GM10266 (cell line): ENCODE data around the gene TENT4A.
"Not testable (repeated sequence)": the region's sequence is repeated elsewhere in the genome, so short reads cannot be mapped to it uniquely, and the experiment has no call there.

ENCODE experiments used
- DNase-seq: peaks from one replicate; pipeline ENCODE4 v3.0.0; 2012; ENCODE audit errors: extremely low spot score
- TF ChIP-seq, protein P1 (sequence below): IDR thresholded peaks from 2 replicates; pipeline ENCODE4 v1.5.1; 2012; ENCODE audit warnings: mild to moderate bottlenecking, low read depth; ENCODE audit not compliant: control insufficient read depth, insufficient read depth; ENCODE audit errors: missing control alignments

TENT4A gene

DNA sequence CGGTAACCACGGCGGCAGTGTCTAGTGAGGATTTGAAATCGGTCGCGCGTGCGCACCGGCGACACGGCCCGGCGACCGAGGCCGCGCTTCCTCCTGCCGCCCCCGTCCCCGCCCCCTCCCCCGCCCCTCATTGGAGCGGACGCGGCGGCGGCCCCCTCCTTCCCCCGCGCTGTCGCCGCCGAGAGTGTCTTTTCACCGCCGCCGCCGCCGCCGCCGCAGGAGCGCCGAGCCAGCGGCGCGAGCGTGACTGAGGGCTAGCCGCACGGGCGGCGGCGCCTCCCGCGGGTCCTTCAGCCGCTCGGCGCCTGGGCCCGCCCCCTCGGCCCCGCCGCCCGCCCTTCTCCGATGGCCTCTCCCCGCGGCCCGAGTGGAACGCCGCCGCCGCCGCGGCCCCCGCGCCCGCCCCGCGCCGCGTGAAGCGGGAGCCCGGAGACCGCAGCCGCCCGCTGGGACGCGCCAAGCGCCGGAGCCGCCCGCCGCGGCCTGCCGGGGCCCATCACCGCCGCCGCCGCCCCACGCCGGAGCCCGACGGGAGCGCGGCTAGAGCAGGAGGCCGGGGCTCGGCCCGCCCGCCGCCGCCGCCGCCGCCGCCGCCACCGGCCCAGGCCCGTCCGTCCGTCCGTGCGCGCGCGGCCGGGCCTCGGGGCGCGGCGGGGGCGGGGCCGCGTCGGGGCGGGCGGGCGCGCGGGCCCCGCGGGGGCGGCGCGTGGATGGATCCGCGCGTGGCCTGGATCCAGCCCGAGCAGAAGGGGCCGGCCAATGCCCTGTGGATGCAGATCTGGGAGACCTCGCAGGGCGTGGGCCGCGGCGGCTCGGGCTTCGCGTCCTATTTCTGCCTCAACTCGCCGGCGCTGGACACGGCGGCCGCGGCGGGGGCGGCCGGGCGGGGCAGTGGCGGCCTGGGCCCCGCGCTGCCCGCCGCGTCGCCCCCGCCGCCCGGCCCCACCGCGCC lies at the start of gene TENT4A:
Gene TENT4A (plus strand): TSS at position 159 of the 952 bp plus-strand sequence. CDS start 552 bp downstream, at position 711.
- TF ChIP-seq, protein P1, sequence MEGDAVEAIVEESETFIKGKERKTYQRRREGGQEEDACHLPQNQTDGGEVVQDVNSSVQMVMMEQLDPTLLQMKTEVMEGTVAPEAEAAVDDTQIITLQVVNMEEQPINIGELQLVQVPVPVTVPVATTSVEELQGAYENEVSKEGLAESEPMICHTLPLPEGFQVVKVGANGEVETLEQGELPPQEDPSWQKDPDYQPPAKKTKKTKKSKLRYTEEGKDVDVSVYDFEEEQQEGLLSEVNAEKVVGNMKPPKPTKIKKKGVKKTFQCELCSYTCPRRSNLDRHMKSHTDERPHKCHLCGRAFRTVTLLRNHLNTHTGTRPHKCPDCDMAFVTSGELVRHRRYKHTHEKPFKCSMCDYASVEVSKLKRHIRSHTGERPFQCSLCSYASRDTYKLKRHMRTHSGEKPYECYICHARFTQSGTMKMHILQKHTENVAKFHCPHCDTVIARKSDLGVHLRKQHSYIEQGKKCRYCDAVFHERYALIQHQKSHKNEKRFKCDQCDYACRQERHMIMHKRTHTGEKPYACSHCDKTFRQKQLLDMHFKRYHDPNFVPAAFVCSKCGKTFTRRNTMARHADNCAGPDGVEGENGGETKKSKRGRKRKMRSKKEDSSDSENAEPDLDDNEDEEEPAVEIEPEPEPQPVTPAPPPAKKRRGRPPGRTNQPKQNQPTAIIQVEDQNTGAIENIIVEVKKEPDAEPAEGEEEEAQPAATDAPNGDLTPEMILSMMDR = no peak
- peak; percentile 99 for DNase-seq

DNA sequence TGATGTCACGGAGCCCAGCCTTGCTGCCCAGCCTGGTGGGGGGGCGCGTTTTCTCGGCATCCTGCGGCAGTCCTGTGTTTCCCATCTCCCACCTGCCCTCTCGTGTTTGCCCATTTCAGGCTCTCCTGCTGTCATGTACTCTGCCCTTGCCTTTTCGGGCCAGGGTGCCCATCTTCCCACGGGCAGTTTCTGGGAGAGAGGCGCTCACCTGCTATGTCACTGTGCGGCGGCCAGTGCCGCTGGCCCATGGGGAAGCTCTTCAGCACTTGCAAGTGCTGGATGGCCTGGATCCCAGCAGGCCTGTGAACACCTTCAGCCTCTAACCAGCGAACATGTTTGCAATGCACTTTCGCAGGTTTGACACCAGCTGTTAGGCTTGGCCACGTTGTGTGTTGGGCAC lies 46.5 kb upstream of the TENT4A start:
- TF ChIP-seq, protein P1 = no peak
- DNase-seq = no peak

DNA sequence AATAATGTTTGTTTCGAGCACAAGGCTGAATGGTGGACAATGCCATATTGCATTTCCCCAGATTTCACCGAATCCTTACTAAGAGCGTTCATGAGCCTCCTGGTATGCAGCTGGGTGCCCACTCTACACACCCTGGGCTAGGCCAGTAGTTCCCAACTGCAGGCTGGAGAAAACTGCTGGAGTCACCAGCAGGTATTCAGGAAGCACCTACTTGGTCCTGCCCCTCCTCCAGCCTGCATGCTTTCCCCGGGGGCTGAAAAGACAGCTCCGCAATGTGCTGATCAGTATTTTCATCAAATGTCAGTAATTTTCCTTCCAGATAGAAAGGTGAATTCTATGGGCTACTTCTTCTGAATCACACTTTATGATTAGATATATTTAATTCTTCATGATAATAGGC lies 45.6 kb upstream of the TENT4A start:
- TF ChIP-seq, protein P1 = no peak
- no peak for DNase-seq

DNA sequence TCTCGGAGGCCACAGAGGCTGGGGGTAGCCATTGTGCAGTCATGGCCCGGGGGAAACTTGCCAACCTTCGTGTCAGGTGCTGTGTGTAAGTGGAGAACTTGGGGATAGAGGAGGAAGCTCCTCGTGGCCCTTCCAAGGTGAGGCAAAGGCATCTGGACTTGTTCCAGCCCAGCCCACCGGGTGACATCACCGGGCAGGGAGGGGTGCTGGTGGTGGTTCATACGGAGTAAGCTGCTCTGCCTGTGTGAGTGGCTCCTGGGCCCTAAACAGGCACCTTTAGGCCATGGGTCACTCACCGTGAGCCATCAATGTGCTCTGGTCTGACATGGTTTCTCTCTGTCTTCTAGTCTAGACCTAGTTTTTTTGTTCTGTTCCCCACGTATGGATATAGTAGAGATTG lies 44.5 kb upstream of the TENT4A start:
- DNase-seq = not testable (repeated sequence)

DNA sequence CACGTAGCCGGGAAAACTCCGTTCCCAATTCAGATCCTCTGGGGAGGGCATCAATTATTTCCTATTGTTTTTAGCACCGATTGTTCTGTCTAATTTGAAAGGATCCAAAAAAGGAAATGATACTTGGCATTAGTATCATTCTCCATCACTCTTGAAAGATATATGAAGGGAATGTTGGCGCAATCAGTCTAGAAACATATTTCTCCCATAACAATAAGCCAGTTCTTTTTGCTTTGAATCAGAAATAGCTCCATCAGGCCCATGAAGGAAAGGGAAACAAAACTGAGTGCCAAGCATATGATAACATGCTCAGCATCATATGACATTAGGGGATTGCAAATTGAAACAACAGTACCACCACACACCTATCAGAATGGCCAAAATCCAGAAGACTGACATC lies 40.2 kb upstream of the TENT4A start:
- DNase-seq = no peak
- TF ChIP-seq, protein P1 = no peak

DNA sequence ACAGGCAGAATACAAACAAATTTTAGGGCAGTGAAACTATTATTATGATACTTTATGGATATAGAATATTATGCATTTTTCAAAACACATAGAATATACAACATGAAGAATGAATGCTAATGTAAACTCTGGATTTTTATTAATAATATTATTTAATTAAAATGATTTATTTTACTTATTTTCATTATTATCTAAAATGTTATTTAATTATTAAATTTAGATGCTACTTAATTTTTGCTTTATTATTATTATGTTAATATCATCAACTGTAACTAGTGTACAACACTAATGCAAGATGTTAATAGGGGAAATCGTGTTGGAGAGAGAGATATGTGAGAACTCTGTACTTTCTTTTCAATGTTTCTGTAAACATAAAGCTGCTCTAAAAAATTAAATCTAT lies 39.3 kb upstream of the TENT4A start:
- TF ChIP-seq, protein P1 = no peak
- DNase-seq = no peak

DNA sequence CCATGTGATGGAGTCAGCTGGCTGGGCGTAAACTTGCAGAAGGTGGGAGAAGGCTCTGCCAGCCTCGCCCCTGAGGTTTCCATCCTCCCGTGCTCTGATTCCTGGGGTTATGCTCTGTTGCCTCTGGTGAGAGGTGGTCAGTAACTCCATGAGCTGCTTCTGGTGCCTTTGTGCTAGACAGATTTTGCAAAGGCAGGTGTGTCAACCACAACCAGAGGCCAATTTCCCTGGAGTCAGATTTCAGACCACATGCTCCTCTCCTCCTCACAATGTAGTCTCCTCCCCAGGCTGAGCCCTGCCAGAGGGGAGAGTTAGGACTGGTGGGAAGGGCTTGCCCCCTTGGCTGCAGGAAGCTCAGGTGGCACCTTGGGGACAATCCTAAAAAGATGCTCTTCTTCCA lies 38.8 kb upstream of the TENT4A start:
- no peak for DNase-seq
- TF ChIP-seq, protein P1 = no peak
